Ishikawa (cell line): Measurements from ENCODE around the gene SNX13.

Experiments used
- CEBPB ChIP-seq: IDR thresholded peaks from 2 replicates; pipeline ENCODE4 v1.6.1; 2012
- CREB1 ChIP-seq: IDR thresholded peaks from 2 replicates; pipeline ENCODE4 v1.6.1; 2012; ENCODE audit warnings: low read depth
- EGR1 ChIP-seq: IDR thresholded peaks from 2 replicates; pipeline ENCODE4 v1.6.1; 2012
- EP300 ChIP-seq: IDR thresholded peaks from 2 replicates; pipeline ENCODE4 v1.6.1; 2012; ENCODE audit warnings: borderline replicate concordance
- FOXM1 ChIP-seq: IDR thresholded peaks from 2 replicates; pipeline ENCODE4 v1.6.1; 2012; ENCODE audit warnings: low read depth, borderline replicate concordance
- MAX ChIP-seq: IDR thresholded peaks from 2 replicates; pipeline ENCODE4 v1.6.1; 2012
- NFIC ChIP-seq: IDR thresholded peaks from 2 replicates; pipeline ENCODE4 v1.6.1; 2012
- RAD21 ChIP-seq: IDR thresholded peaks from 2 replicates; pipeline ENCODE4 v1.6.1; 2012; ENCODE audit warnings: low read depth
- TAF1 ChIP-seq: IDR thresholded peaks from 2 replicates; pipeline ENCODE4 v1.6.1; 2012; ENCODE audit warnings: low read depth, mild to moderate bottlenecking
- TCF12 ChIP-seq: IDR thresholded peaks from 2 replicates; pipeline ENCODE4 v1.6.1; 2012; ENCODE audit warnings: low read depth
- TEAD4 ChIP-seq: IDR thresholded peaks from 2 replicates; pipeline ENCODE4 v1.6.1; 2012
- YY1 ChIP-seq: IDR thresholded peaks from 2 replicates; pipeline ENCODE4 v1.6.1; 2012; ENCODE audit warnings: low read depth
- ZBTB7A ChIP-seq: IDR thresholded peaks from 2 replicates; pipeline ENCODE4 v1.6.1; 2012; ENCODE audit warnings: low read depth
- TF ChIP-seq, protein P1 (sequence below): IDR thresholded peaks from 2 replicates; pipeline ENCODE4 v1.6.1; 2012; ENCODE audit warnings: low read depth, mild to moderate bottlenecking
- TF ChIP-seq, protein P2 (sequence below): IDR thresholded peaks from 2 replicates; pipeline ENCODE4 v1.6.1; 2012

SNX13 gene

DNA sequence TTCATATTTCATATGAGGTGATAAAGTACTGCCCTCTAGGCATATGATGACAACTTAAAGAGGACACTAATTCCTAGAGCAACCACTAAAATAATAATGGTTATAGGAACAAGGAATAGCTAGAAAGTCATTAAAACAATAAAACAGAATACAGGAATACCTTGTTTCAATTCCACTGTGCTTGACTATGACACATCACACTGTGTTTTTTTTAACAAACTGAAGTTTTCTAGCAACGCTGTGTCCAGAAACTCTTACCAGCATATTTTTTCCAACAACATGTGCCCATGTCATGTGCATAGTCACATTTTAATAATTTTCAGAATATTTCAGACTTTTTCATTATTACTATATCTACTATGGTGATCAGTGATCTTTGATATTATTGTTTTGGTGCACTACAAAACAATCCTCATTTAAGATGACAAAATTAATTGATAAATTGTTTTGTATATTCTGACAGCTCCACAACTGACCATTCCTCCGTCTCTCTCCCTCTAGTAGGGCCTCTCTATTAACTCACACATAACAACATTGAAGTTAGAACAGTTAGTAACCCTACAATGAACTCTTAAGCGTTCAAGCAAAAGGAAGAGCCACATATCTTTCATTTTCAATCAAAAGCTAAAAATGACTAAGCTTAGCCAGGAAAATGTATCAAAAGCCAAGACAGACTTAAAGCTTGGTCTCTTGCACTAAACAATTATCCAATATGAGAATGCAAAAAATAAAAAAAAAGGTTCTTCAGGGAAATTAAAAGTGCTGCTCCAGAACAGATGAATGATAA is 85.8 kb downstream of the SNX13 start:
- TF ChIP-seq EP300 (no peak), MAX (no peak), YY1 (no peak), ZBTB7A (no peak)

DNA sequence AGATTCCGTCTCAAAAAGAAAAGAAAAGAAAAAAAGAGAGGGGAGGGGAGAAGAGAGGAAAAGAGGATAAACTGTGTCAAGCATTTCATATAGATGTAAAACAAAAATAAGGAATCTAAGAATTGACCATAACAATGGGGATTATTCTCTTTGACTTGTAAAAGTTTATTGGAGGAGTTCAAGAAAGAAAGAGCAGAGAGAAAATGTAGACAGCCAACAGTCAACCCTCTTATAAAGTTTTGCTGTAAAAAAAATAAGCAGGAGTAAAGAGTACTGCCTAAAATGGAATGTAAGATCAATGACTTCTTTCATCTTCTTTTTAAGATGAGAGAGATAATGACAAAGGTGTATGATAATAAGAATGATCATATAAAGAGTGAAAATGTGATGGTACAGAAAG is 87.9 kb downstream of the SNX13 start:
- TF ChIP-seq FOXM1 (no peak), TCF12 (no peak)
- TF ChIP-seq, protein P1, sequence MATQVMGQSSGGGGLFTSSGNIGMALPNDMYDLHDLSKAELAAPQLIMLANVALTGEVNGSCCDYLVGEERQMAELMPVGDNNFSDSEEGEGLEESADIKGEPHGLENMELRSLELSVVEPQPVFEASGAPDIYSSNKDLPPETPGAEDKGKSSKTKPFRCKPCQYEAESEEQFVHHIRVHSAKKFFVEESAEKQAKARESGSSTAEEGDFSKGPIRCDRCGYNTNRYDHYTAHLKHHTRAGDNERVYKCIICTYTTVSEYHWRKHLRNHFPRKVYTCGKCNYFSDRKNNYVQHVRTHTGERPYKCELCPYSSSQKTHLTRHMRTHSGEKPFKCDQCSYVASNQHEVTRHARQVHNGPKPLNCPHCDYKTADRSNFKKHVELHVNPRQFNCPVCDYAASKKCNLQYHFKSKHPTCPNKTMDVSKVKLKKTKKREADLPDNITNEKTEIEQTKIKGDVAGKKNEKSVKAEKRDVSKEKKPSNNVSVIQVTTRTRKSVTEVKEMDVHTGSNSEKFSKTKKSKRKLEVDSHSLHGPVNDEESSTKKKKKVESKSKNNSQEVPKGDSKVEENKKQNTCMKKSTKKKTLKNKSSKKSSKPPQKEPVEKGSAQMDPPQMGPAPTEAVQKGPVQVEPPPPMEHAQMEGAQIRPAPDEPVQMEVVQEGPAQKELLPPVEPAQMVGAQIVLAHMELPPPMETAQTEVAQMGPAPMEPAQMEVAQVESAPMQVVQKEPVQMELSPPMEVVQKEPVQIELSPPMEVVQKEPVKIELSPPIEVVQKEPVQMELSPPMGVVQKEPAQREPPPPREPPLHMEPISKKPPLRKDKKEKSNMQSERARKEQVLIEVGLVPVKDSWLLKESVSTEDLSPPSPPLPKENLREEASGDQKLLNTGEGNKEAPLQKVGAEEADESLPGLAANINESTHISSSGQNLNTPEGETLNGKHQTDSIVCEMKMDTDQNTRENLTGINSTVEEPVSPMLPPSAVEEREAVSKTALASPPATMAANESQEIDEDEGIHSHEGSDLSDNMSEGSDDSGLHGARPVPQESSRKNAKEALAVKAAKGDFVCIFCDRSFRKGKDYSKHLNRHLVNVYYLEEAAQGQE: no peak

DNA sequence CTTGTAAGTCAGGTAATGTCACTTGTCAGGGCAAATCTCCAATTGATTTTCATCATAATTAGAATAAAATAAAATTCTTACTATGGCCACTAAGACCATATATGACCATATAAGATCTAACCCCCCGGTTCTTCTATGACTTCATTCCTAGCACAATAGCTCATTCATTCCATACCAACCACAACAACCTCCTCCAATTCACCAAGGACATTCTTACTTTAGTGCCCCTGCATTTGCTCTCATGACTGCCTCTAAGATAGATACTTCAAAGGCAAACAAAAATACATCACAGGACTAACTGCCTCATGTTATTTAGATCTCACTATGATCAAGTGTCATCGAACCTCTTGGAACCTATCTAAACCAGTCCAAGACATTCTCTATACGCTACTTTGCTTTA is 90.8 kb downstream of the SNX13 start:
- TF ChIP-seq TAF1: no peak
- no peak for TF ChIP-seq RAD21
- no peak for TF ChIP-seq ZBTB7A
- TF ChIP-seq EGR1: no peak
- no peak for TF ChIP-seq CEBPB
- TF ChIP-seq CREB1: no peak
- no peak for TF ChIP-seq NFIC
- TF ChIP-seq, protein P2, sequence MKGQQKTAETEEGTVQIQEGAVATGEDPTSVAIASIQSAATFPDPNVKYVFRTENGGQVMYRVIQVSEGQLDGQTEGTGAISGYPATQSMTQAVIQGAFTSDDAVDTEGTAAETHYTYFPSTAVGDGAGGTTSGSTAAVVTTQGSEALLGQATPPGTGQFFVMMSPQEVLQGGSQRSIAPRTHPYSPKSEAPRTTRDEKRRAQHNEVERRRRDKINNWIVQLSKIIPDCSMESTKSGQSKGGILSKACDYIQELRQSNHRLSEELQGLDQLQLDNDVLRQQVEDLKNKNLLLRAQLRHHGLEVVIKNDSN: no peak
- TF ChIP-seq TEAD4: no peak
- no peak for TF ChIP-seq YY1
- TF ChIP-seq, protein P1: no peak
- no peak for TF ChIP-seq FOXM1
- TF ChIP-seq MAX: no peak
- no peak for TF ChIP-seq TCF12
- TF ChIP-seq EP300: no peak

- TF ChIP-seq NFIC (no peak), TEAD4 (no peak), ZBTB7A (no peak), RAD21 (no peak), FOXM1 (no peak), EP300 (no peak), TAF1 (no peak), CREB1 (no peak)
- TF ChIP-seq, protein P1: no peak
Observed at GRCh38 chr7:17848516-17848915, 91.8 kb downstream of the SNX13 start.

DNA sequence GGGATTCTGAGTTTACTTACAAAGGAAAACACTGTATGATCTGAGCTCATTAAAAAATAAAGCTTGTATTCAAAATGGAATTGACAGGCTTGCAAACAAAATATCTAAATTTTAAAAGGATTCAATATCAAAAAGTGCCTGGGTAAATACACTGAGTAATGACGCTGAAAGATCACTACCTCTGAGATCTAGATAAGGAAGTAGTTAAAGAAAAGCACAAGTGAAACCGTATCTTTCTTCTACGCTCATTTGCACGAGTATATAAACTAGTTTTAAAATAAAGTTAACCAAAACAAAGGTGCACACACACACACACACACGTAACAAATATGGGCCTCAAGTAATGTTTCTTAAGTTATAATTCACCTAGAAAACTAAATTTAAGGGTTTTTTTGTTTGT is 93.4 kb downstream of the SNX13 start:
- TF ChIP-seq MAX (no peak), RAD21 (no peak), FOXM1 (no peak), ZBTB7A (no peak), EGR1 (no peak), TCF12 (no peak), CEBPB (no peak), NFIC (no peak), EP300 (no peak), YY1 (no peak), TEAD4 (no peak), TAF1 (no peak), CREB1 (no peak)
- TF ChIP-seq, protein P1: no peak
- TF ChIP-seq, protein P2: no peak
